Activated CD8-positive, alpha-beta memory T cell treated with anti-CD3 and anti-CD28 coated beads, Interleukin-2, amount 50 U/mL, for 1 hour (primary cell): Measurements from ENCODE around the gene TRAPPC10.
"Not testable (repeated sequence)": the region's sequence is repeated elsewhere in the genome, so short reads cannot be mapped to it uniquely, and the experiment has no call there.

Experiments
- DNase-seq: peaks from one replicate; pipeline ENCODE4 v3.0.0-alpha.2; 2020; ENCODE audit errors: extremely low read depth

The TRAPPC10 gene

DNA sequence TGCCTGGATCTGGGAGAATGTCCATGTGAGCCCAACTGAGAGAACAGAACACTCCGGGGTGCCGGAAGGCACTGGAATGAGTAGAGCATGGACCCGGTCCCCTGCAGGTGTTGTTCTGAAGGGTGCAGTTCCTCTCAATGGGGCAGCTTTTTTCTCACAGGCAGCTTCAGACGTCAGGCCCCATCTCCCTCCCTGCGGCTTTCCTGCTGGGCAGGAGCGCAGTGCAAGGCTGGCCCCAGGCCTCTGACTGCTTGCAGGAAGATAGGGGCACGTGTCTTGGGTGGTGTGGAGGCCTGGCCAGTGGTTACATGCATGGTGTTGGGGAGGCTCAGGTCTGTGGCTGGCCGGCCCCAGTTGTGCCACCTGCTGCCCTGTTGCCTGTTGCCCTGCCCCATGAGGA lies 131.9 kb downstream of the TRAPPC10 start:
- DNase-seq, result not testable (repeated sequence)

DNA sequence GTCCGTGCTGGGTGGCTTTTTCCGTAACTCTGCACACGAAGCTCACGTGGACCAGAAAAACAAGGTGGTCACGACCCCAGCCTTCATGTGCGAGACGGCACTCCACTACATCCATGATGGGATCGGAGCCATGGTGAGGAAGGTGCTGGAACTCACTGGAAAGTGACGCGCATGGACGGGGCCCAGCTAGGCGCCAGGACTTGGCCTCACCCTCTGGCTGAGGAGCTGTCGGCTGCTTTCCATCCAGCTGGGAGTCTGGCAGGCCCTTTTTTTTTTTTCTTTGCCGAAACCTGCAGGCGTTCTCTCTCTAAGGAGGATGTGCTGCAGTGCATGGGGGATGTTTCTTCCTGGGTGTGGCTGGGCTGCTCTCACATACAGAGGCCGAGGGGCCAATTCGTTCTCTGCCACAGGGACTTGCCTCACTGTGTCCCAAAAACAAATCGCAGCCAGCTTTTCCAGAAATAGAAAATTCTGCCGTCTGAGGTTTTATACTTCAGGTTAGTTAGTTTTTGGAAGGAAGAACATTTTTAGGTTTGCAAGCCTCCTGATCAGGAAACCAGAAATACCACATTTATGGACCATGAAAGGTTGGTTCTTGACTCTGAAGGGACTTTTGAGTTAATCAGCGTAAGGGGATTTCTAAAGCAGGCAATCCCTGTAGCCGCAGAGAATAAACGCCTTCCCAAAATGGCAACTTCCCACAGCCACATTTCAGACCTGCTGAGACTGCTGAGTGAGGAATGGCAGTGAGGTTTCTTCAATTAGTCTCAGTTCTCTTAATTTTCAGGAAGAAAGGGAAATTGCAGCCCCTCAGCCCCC lies 132.9 kb downstream of the TRAPPC10 start:
- not testable (repeated sequence) for DNase-seq

DNA sequence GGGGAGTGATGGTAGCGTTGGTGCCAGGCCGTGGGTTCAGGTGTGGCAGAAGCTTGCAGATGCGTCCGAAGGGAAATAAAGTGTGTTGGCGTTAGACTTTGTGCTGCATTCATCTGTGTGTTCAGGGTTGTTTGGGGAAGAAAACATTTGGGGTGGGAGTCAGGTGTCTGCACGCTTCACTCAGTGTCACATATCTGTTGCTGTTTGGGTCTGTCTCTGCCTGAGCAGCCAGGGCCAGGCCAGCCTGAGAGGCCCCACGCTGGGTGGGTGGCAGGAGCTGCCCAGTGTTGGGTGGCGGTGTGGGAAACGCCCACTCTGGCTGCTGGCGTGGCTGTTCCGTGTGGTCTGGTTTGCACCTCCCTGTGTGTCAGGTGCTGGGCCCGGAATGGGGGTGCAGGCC lies 133.5 kb downstream of the TRAPPC10 start:
- DNase-seq, result not testable (repeated sequence)

DNA sequence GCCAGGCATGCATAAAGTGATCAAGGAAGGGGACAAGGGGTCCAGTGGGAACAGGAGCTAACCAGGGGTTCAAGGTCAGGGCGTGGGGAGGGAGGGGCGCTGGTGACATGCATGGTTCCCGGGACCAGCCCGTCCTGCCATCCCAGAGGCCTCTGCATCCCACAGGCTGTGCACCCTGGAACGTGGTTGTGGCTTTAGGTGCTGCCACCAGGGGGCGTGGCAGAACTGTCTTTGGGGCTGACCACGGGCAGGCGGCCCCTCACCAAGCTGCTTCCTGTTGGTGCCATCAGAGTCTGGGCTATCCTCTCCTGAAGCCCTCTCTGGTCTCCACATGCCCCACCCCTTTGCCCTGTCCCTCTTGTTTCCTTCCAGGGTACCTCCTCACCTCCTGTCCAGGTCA lies 135.0 kb downstream of the TRAPPC10 start:
- DNase-seq, result not testable (repeated sequence)

DNA sequence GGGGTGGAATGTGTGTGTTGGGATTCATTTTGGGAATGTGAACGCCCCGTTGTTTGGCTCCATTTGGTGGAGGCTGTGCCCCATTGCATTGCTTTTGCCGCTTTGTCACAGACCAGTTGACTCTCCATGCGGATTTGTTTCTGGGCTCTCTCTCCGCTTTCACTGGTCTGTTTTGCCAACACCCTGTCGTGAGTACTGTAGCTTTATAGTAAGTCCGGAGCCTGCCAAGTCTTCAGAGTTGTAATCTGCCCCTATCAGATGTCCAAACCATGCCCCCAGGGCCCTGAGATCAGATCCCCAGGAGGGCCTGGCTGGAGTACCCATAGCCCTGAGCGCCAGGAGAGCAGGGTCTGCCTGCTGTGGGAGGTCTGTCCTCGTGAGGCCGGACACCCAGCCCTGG lies 138.1 kb downstream of the TRAPPC10 start:
- DNase-seq, result not testable (repeated sequence)

DNA sequence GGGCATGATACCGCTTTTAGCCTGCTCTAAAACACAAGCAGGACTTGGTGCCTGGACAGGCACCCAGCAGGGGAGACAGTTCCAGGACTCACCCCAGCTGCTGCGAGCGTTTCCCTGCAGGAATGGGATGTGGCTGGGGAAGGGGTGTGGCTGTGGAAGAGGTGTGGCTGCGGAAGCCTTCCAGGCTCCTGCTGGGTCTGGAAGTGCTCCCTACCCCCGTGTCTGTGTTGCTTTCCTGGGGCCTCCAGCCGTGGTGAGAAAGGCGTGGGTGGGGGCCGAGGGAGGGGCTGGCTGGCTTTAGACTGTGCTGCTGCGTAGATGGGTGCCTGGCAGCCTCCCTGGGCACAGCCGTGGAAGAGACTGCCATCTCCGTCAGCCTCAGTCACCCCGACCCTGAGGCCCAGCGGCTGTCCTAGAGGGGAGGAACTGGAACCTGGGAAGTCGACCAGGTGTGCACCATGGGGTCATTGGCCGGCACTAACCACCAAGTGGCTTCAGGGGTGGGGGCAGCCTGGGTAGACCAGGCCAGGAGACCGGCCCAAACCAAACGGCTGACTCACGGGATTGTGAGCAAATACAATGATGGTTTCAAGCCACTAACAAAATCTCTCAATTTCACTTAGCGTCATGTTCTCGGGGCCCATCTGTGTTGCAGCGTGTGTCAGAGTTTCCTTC lies 141.2 kb downstream of the TRAPPC10 start:
- not testable (repeated sequence) for DNase-seq

DNA sequence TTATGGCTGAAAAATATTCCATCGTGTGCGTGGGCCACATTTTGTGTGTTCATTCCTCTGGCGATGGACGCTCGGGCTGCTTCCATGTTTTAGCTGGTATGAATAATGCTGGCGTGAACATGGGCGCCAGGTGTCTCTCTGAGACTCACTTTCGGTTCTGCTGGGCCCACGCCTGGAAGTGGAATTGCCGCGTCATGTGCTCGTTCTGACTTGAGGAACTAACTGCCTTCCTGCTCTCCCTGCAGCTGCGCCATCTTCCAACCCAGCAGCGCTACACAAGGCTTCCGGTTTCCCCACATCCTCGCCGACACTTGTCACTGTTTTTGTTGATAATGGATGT lies 141.8 kb downstream of the TRAPPC10 start:
- DNase-seq, result not testable (repeated sequence)

DNA sequence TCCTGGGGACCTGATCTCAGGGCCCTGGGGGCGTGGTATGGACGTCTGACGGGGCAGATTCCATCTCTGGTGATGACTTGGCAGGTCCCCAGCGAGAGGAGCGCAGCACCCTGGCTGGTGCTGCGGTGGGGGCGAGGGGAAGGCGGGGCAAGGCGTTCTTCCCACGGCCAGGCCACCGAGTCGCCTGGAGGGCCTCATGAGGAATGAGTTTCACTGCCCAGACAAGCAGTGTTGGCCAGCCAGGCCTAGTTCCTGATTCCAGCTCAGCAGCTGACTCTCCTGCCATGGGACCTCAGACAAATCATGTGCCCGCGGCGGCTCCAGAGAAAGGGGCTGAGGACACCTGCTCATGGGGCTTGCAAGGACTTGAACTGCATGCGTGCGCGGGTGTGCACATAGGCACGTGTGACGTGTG lies 142.7 kb downstream of the TRAPPC10 start:
- not testable (repeated sequence) for DNase-seq

DNA sequence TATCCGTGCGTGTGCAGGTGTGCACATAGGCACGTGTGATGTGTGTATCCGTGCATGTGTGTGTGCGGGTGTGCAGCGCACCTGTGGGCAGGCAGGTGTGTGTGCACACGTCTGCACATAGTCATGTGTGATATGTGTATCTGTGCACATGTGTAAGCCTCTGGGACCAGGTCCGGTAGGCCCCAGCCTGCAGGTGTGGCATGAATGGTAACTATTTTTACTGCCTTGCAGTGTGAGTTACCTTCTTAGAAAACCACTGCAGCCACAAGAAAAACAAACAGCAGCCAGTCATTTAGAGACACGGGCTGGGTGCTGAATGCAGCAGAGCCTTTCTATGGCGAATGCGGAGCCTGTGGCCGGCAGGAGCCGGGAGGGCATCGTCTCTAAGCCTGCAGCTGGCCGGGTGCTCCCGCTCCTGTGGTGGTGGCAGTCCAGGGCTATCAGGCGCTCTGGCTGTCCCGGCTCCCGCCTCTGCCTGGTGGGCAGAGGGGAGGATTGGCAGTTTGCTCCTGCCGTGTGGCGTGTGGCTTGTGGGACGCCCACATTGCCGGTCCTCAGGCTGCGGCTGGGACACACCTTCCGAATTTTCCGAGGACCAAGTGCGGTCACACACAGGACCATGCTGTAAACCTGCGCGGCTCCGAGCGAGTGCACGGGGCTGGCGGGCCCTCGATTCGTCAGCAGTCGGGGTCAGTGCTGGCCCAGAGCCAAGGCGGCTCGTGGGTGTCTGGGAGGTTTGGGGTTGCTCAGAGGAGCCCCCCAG lies 143.3 kb downstream of the TRAPPC10 start:
- not testable (repeated sequence) for DNase-seq

DNA sequence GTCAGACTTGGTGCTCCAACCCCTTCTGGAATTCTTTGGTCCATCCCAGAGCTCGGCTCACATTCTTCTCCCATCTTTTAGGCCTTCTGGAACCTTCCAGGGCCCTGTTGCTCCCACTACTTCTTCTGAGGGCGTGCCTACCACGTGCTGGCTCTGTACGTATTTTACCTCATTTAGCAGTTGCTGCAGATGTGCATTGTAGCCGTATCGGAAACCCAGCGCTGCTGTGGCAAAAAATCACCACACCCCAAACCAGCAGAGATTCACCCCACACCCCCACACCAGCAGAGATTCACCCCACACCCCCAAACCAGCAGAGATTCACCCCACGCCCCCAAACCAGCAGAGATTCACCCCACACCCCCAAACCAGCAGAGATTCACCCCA lies 143.9 kb downstream of the TRAPPC10 start:
- not testable (repeated sequence) for DNase-seq
